K562 (cell line): ENCODE data around the gene MKNK2. TPM values are rescaled to one million over a fixed set of nuclear protein-coding genes. Genes with fewer than 3 reads are reported as not detected.

ENCODE experiments used
- ARID2 ChIP-seq: fragments of 450-650 bp; IDR thresholded peaks from 2 replicates; pipeline ENCODE4 v1.6.1; 2017; ENCODE audit warnings: antibody characterized with exemption, mild to moderate bottlenecking
- CBFA2T2 ChIP-seq: fragments of 450-650 bp; conservative IDR thresholded peaks from 2 replicates; pipeline ENCODE4 v1.6.1; 2017; ENCODE audit warnings: mild to moderate bottlenecking
- CBX8 ChIP-seq: fragments of 200-600 bp; sonication (generic); IDR thresholded peaks from 2 replicates; pipeline ENCODE4 v1.6.1; 2012; ENCODE audit warnings: borderline replicate concordance, mixed run types, low read depth, mild to moderate bottlenecking, moderate library complexity, mixed read lengths, low read length, control low read depth, inconsistent platforms; ENCODE audit not compliant: poor library complexity, severe bottlenecking; ENCODE audit errors: extremely low read depth
- ESRRA ChIP-seq: fragments of 450-650 bp; IDR thresholded peaks from 2 replicates; pipeline ENCODE4 v1.6.1; 2014; ENCODE audit warnings: low read depth, mild to moderate bottlenecking, moderate library complexity, borderline replicate concordance
- NBN ChIP-seq: fragments of 450-650 bp; IDR thresholded peaks from 2 replicates; pipeline ENCODE4 v1.6.1; 2016; ENCODE audit warnings: low read depth, mild to moderate bottlenecking
- NR3C1 ChIP-seq: sonication (generic); formaldehyde crosslinking; IDR thresholded peaks from 2 replicates; pipeline ENCODE4 v1.8.1; 2022; ENCODE audit warnings: missing genetic modification reagents
- RBFOX2 ChIP-seq: fragments of 200-400 bp; formaldehyde crosslinking; IDR thresholded peaks from 2 replicates; pipeline ENCODE4 v1.6.1; 2017; ENCODE audit warnings: low read depth, mild to moderate bottlenecking, low read length, moderate library complexity
- SMAD2 ChIP-seq: fragments of 150-350 bp; IDR thresholded peaks from 2 replicates; pipeline ENCODE4 v1.6.1; 2014; ENCODE audit warnings: low read depth, mild to moderate bottlenecking, low read length
- SRSF3 ChIP-seq: fragments of 200-400 bp; formaldehyde crosslinking; IDR thresholded peaks from 2 replicates; pipeline ENCODE4 v1.6.1; 2016; ENCODE audit warnings: mild to moderate bottlenecking, low read length, moderate library complexity; ENCODE audit not compliant: insufficient read depth
- ZNF3 ChIP-seq: fragments of 250-450 bp; sonication (Bioruptor Pico); IDR thresholded peaks from 2 replicates; pipeline ENCODE4 v1.5.0; 2021; ENCODE audit warnings: mild to moderate bottlenecking, moderate library complexity
- ZNF445 ChIP-seq: fragments of 250-450 bp; sonication (Bioruptor Pico); IDR thresholded peaks from 2 replicates; pipeline ENCODE4 v1.4.0; 2020; ENCODE audit warnings: low read depth, mild to moderate bottlenecking, moderate library complexity
- ZNF561 ChIP-seq: fragments of 450-650 bp; formaldehyde crosslinking; conservative IDR thresholded peaks from 2 replicates; pipeline ENCODE4 v1.4.0; 2020; ENCODE audit warnings: mild to moderate bottlenecking, moderate library complexity
- ZNF584 ChIP-seq: fragments of 200-800 bp; sonication (Bioruptor generic); IDR thresholded peaks from 2 replicates; pipeline ENCODE4 v1.6.1; 2016; ENCODE audit warnings: low read depth, mild to moderate bottlenecking, missing genetic modification characterization, missing compliant biosample characterization
- ZNF695 ChIP-seq: fragments of 450-650 bp; formaldehyde crosslinking; IDR thresholded peaks from 2 replicates; pipeline ENCODE4 v1.4.0; 2020; ENCODE audit warnings: mild to moderate bottlenecking, moderate library complexity
- ZNF75A ChIP-seq: fragments of 450-650 bp; formaldehyde crosslinking; IDR thresholded peaks from 2 replicates; pipeline ENCODE4 v1.4.0; 2020; ENCODE audit warnings: mild to moderate bottlenecking
- polyA plus RNA-seq, 8 experiments: library from polyadenylated mRNA; depleted of rRNA in 4 of 8; stranded (reverse) in 5 of 8; unstranded in 3 of 8; fragments of >200 nt; fragmentation: Nextera tagmentation in 2 of 8; fragmentation: Illumina TruSeq in 1 of 8; extraction: Ambion mirVana in 2 of 8; extraction: Trizol in 1 of 8; gene quantifications; 2 replicates each; pipeline versions ENCODE4 v1.2.1 to v1.2.3, GENCODE V29; 2011 to 2014; ENCODE audit warnings: inconsistent platforms in 1 of 8, missing spikeins in 1 of 8
- total RNA-seq, 7 experiments: library from RNA; depleted of rRNA in 6 of 7; stranded (reverse); fragments of >200 nt in 6 of 7; fragmentation: Illumina TruSeq in 2 of 7; extraction: Trizol in 2 of 7; gene quantifications; 2 replicates each; pipeline versions ENCODE4 v1.2.1 to v1.2.3, GENCODE V29; 2011 to 2021; ENCODE audit warnings: low replicate concordance in 1 of 7
- TF ChIP-seq, protein P1 (sequence below): fragments of 450-650 bp; IDR thresholded peaks from 2 replicates; pipeline ENCODE4 v1.6.1; 2016
- TF ChIP-seq, protein P2 (sequence below): fragments of 450-650 bp; formaldehyde crosslinking; IDR thresholded peaks from 2 replicates; pipeline ENCODE4 v1.4.0; 2020; ENCODE audit warnings: mild to moderate bottlenecking, moderate library complexity
- TF ChIP-seq, protein P3 (sequence below): sonication (generic); formaldehyde crosslinking; IDR thresholded peaks from 2 replicates; pipeline ENCODE4 v1.8.1; 2023; ENCODE audit warnings: mild to moderate bottlenecking, missing genetic modification reagents
- TF ChIP-seq, protein P4 (sequence below): fragments of 450-650 bp; IDR thresholded peaks from 2 replicates; pipeline ENCODE4 v1.7.1; 2018; ENCODE audit warnings: mild to moderate bottlenecking, low read depth; ENCODE audit not compliant: partially characterized antibody

Gene MKNK2
- total and polyA plus RNA-seq, 9 of the 15 experiments (the other 6 are each of a cell fraction or from before 2014, with no cell fraction given), result 5.1 to 191 (median 51.9) TPM

DNA sequence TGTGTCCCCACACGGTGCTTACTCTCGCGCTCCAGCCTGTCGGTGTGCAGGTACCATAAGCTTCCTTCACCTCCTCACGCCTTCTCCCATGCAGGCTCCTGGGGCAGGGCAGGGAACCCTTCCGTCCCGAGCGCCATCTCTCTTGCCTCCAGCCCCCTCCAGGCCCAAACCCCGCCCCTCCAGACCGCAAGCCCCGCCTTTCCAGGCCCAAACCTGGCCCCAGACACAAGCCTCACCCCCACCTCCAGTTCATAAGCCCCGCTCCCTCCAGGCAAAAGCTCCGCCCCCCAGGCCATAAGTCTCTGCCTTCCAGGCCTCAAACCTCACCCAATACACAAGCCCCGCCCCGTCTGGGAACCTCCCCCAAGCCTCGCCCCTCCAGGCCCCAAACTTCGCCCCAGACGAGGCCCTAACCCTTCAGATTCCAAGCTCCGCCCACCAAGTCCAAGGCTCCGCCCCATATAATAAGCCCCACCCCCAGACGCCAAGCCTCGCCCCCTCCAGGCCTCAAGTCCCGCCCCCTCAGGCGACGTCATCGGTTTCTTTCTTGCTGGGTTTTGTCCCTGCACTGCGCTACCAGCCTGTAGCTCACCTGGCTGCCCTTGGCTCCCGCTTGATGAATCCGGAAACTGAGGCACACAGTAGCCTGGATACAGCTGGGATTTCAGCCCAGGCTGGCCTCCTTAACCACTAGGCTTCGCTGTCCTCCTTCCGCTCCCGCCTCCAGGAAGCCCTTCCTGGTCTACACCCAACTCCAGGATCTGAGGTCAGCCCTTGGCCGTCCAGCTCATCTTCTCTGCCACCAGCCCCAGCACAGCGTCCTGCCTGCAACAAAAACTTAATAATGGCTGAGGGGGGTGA is 16.1 kb downstream of the MKNK2 start (continued):
- TF ChIP-seq, protein P1, sequence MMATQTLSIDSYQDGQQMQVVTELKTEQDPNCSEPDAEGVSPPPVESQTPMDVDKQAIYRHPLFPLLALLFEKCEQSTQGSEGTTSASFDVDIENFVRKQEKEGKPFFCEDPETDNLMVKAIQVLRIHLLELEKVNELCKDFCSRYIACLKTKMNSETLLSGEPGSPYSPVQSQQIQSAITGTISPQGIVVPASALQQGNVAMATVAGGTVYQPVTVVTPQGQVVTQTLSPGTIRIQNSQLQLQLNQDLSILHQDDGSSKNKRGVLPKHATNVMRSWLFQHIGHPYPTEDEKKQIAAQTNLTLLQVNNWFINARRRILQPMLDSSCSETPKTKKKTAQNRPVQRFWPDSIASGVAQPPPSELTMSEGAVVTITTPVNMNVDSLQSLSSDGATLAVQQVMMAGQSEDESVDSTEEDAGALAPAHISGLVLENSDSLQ, result peak; percentile 87
- TF ChIP-seq NR3C1 (CRISPR knock-in tag) (no peak), ZNF445 (no peak), ZNF75A (no peak), RBFOX2 (peak; percentile 64; the same call in 1 of the 2 replicates), CBX8 (no peak), SRSF3 (no peak), ZNF3 (CRISPR knock-in tag) (no peak), NBN (no peak), ZNF584 (CRISPR knock-in tag) (no peak), SMAD2 (no peak), ZNF561 (CRISPR knock-in tag) (no peak), ESRRA (peak; percentile 76; the same call in 1 of the 2 replicates), ZNF695 (no peak), CBFA2T2 (no peak), ARID2 (no peak)
- TF ChIP-seq, protein P2, sequence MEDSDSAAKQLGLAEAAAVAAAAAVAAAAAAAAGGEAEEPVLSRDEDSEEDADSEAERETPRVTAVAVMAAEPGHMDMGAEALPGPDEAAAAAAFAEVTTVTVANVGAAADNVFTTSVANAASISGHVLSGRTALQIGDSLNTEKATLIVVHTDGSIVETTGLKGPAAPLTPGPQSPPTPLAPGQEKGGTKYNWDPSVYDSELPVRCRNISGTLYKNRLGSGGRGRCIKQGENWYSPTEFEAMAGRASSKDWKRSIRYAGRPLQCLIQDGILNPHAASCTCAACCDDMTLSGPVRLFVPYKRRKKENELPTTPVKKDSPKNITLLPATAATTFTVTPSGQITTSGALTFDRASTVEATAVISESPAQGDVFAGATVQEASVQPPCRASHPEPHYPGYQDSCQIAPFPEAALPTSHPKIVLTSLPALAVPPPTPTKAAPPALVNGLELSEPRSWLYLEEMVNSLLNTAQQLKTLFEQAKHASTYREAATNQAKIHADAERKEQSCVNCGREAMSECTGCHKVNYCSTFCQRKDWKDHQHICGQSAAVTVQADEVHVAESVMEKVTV (CRISPR knock-in tag), result no peak
- TF ChIP-seq, protein P3, sequence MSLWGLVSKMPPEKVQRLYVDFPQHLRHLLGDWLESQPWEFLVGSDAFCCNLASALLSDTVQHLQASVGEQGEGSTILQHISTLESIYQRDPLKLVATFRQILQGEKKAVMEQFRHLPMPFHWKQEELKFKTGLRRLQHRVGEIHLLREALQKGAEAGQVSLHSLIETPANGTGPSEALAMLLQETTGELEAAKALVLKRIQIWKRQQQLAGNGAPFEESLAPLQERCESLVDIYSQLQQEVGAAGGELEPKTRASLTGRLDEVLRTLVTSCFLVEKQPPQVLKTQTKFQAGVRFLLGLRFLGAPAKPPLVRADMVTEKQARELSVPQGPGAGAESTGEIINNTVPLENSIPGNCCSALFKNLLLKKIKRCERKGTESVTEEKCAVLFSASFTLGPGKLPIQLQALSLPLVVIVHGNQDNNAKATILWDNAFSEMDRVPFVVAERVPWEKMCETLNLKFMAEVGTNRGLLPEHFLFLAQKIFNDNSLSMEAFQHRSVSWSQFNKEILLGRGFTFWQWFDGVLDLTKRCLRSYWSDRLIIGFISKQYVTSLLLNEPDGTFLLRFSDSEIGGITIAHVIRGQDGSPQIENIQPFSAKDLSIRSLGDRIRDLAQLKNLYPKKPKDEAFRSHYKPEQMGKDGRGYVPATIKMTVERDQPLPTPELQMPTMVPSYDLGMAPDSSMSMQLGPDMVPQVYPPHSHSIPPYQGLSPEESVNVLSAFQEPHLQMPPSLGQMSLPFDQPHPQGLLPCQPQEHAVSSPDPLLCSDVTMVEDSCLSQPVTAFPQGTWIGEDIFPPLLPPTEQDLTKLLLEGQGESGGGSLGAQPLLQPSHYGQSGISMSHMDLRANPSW (CRISPR knock-in tag), result no peak
- TF ChIP-seq, protein P4, sequence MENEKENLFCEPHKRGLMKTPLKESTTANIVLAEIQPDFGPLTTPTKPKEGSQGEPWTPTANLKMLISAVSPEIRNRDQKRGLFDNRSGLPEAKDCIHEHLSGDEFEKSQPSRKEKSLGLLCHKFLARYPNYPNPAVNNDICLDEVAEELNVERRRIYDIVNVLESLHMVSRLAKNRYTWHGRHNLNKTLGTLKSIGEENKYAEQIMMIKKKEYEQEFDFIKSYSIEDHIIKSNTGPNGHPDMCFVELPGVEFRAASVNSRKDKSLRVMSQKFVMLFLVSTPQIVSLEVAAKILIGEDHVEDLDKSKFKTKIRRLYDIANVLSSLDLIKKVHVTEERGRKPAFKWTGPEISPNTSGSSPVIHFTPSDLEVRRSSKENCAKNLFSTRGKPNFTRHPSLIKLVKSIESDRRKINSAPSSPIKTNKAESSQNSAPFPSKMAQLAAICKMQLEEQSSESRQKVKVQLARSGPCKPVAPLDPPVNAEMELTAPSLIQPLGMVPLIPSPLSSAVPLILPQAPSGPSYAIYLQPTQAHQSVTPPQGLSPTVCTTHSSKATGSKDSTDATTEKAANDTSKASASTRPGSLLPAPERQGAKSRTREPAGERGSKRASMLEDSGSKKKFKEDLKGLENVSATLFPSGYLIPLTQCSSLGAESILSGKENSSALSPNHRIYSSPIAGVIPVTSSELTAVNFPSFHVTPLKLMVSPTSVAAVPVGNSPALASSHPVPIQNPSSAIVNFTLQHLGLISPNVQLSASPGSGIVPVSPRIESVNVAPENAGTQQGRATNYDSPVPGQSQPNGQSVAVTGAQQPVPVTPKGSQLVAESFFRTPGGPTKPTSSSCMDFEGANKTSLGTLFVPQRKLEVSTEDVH, result no peak
